Activated B cell treated with CpG ODN at 0.5 μM for 24 hours (primary cell): ENCODE measurements around the gene CCR6. TPM values are rescaled to one million over a fixed set of nuclear protein-coding genes. Genes with fewer than 3 reads are reported as not detected.
A peak's percentile ranks its signal among the peaks of the same experiment; 100 is the strongest.

Experiments used
- ATAC-seq: fragments of 200-7000 bp; cut with Tn5 transposase; one replicate; pipeline ENCODE4 v1.10.0; 2021; ENCODE audit warnings: low read depth, mild to moderate bottlenecking, moderate library complexity
- CTCF ChIA-PET: fragments of 350-600 bp; sonication (Branson Sonifier 250); formaldehyde crosslinking; loops from one replicate; lab custom pipeline; 2021; ENCODE audit warnings: antibody characterized with exemption; lab: Charles Lee
- POLR2A ChIA-PET: fragments of 350-600 bp; sonication (Branson Sonifier 250); formaldehyde crosslinking; loops from one replicate; lab custom pipeline; 2021; ENCODE audit warnings: antibody characterized with exemption; lab: Charles Lee
- DNase-seq: peaks from one replicate; pipeline ENCODE4 v3.0.0; 2022
- H3K27ac Mint-ChIP-seq: one replicate; pipeline ENCODE4 v1.8.0; 2020; ENCODE audit warnings: mixed read lengths
- H3K27me3 Mint-ChIP-seq: one replicate; pipeline ENCODE4 v1.8.0; 2021; ENCODE audit warnings: mixed read lengths
- H3K36me3 Mint-ChIP-seq: one replicate; pipeline ENCODE4 v1.8.0; 2021; ENCODE audit warnings: low read depth, mixed read lengths
- H3K4me1 Mint-ChIP-seq: one replicate; pipeline ENCODE4 v1.8.0; 2021; ENCODE audit warnings: mixed read lengths
- H3K4me3 Mint-ChIP-seq: one replicate; pipeline ENCODE4 v1.8.0; 2020; ENCODE audit warnings: mild to moderate bottlenecking, mixed read lengths
- H3K9me3 Mint-ChIP-seq: one replicate; pipeline ENCODE4 v1.8.0; 2020; ENCODE audit warnings: mixed read lengths
- CTCF ChIP-seq: fragments of 200-600 bp; IDR thresholded peaks from one replicate; pipeline ENCODE4 v1.8.0; 2022; ENCODE audit warnings: antibody characterized with exemption, mild to moderate bottlenecking
- intact Hi-C: fragments of 100-400 bp; cut with micrococcal nuclease; formaldehyde crosslinking; loops from one replicate; pipeline ENCODE4 v1.15.1; 2024
- total RNA-seq: library from RNA; stranded (reverse); gene quantifications from 2 replicates; pipeline ENCODE4 v1.2.3, GENCODE V29; 2022

The CCR6 gene
- total RNA-seq, 1 donor from 2014 or later = 28.9 TPM

GRCh38 chr6:167116838-167117228 is 6.1 kb upstream of the CCR6 start:
- ATAC-seq (no peak), DNase-seq (peak; percentile 5)
- no peaks in the 10 kb centered on the region for H3K27me3 Mint-ChIP-seq
- intact Hi-C loops = no loop called here
- ChIA-PET POLR2A (interaction anchor here (1.3 to 19.6 kb wide), 3 partner anchors 15 to 161 kb away, joined by 3 to 688 read pairs (median 411); partner anchors contain the start of genes CCR6 and RNASET2), CTCF (interaction anchor here (12.6 kb wide), 1 partner anchor 23 kb away, joined by 105 read pairs; no protein-coding TSS in a partner anchor)
- H3K36me3 Mint-ChIP-seq = no peaks in the 10 kb centered on the region
- peaks cover 96% of the 10 kb centered on the region for H3K4me1 Mint-ChIP-seq
- H3K9me3 Mint-ChIP-seq = no peaks in the 10 kb centered on the region
- peak overlapping the region; percentile 27 for H3K27ac Mint-ChIP-seq
- no peak for TF ChIP-seq CTCF
- no peak overlapping the region for H3K4me3 Mint-ChIP-seq

GRCh38 chr6:167118006-167118405 is 4.9 kb upstream of the CCR6 start:
- TF ChIP-seq CTCF = no peak
- ChIA-PET POLR2A (interaction anchor here (1.3 to 26.6 kb wide), 8 partner anchors 9 to 162 kb away, joined by 3 to 970 read pairs (median 18); partner anchors contain the start of genes CCR6, CEP43 and RNASET2), CTCF (interaction anchor here (0.6 to 12.6 kb wide), 5 partner anchors 11 to 128 kb away, joined by 3 to 105 read pairs (median 3); no protein-coding TSS in a partner anchor)
- H3K36me3 Mint-ChIP-seq = no peaks in the 10 kb centered on the region
- intact Hi-C loops = loop anchor here (1.0 kb wide), 2 partner anchors 11 to 22 kb away; no protein-coding TSS in a partner anchor
- H3K27ac Mint-ChIP-seq = peak overlapping the region; percentile 89
- H3K27me3 Mint-ChIP-seq = no peaks in the 10 kb centered on the region
- peaks cover 96% of the 10 kb centered on the region for H3K4me1 Mint-ChIP-seq
- DNase-seq (no peak), ATAC-seq (no peak)
- peak overlapping the region; percentile 55 for H3K4me3 Mint-ChIP-seq
- no peaks in the 10 kb centered on the region for H3K9me3 Mint-ChIP-seq

- Mint-ChIP-seq H3K27me3 (no peaks in the 10 kb centered on the region), H3K4me1 (peaks cover 96% of the 10 kb centered on the region), H3K36me3 (peaks cover 5% of the 10 kb centered on the region), H3K4me3 (peak overlapping the region; percentile 55), H3K9me3 (no peaks in the 10 kb centered on the region), H3K27ac (peak overlapping the region; percentile 89)
- intact Hi-C loops = loop anchor here (1.0 kb wide), 2 partner anchors 10 to 21 kb away; no protein-coding TSS in a partner anchor
- ChIA-PET POLR2A (interaction anchor here (1.9 to 26.6 kb wide), 8 partner anchors 9 to 163 kb away, joined by 11 to 970 read pairs (median 18); partner anchors contain the start of genes CCR6, CEP43 and RNASET2), CTCF (interaction anchor here (0.8 to 12.6 kb wide), 6 partner anchors 11 to 28 kb away, joined by 3 to 105 read pairs (median 4); no protein-coding TSS in a partner anchor)
- no peak for ATAC-seq
- no peak for TF ChIP-seq CTCF
- DNase-seq = peak; percentile 19
These were observed 4.1 kb upstream of the CCR6 start for GRCh38 chr6:167118839-167119238.

GRCh38 chr6:167119670-167120582 is 3.0 kb upstream of the CCR6 start:
- peak overlapping the region; percentile 89 for H3K27ac Mint-ChIP-seq
- H3K36me3 Mint-ChIP-seq = peaks cover 11% of the 10 kb centered on the region
- no peak for TF ChIP-seq CTCF
- no peaks in the 10 kb centered on the region for H3K27me3 Mint-ChIP-seq
- ChIA-PET POLR2A (interaction anchor here (1.5 to 26.6 kb wide), 9 partner anchors 2 to 164 kb away, joined by 3 to 970 read pairs (median 19); partner anchors contain the start of genes CCR6, CEP43 and RNASET2), CTCF (interaction anchor here (0.7 to 12.6 kb wide), 7 partner anchors 13 to 29 kb away, joined by 3 to 105 read pairs (median 4); no protein-coding TSS in a partner anchor)
- DNase-seq (peak; percentile 19), ATAC-seq (peak; percentile 1)
- peaks cover 95% of the 10 kb centered on the region for H3K4me1 Mint-ChIP-seq
- no peaks in the 10 kb centered on the region for H3K9me3 Mint-ChIP-seq
- peak overlapping the region; percentile 91 for H3K4me3 Mint-ChIP-seq
- intact Hi-C loops = loop anchor here (1.0 kb wide), 1 partner anchor 40 kb away; no protein-coding TSS in a partner anchor
